ENCODE results near the gene FUT7.

FUT7 gene

DNA sequence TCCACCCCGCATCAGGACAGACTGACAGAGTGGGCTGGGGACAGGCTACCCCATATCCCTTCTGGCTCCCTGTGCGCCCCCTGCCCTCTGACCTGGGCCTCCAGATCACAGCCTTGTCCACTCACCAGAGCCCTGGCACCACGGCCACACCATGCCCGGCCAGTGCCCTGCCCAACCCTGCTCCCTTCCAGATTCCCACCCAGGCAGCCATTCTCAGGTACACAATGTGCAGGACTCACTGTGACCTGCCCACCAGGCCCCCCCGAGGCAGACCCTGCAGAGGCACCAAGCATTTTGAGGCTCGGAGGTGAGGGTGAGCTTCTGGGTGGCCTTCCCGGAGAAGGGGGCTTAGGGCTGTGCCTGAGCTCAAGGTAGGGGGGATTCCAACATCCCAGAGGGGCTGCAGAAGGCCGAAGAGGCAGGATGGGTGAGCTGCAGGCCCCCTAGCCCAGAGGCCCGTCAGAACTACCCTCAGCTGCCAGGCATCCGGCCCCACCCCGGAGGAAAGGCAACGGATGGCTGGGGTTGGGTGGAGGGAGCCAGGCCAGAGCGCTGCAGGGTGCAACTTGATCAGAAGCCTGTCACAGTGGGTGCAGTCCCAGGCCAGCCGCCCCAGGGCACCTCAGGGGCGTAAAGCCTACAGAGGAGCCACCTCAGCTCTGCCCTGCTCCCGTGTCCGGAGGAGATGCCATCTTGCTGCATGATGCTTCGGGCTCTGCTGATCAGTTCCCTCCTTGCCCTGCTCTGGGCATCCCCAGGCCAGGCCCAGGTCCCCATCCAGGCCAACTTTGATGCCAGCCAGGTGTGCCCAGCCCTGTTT lies 49.4 kb downstream of the FUT7 start, which contains the start of gene LCNL1:
LCNL1 (plus strand) TSS at position 762 of the 820 bp plus-strand sequence. CDS start 594 bp downstream, outside the sequence.
- no peak for DNase-seq

DNA sequence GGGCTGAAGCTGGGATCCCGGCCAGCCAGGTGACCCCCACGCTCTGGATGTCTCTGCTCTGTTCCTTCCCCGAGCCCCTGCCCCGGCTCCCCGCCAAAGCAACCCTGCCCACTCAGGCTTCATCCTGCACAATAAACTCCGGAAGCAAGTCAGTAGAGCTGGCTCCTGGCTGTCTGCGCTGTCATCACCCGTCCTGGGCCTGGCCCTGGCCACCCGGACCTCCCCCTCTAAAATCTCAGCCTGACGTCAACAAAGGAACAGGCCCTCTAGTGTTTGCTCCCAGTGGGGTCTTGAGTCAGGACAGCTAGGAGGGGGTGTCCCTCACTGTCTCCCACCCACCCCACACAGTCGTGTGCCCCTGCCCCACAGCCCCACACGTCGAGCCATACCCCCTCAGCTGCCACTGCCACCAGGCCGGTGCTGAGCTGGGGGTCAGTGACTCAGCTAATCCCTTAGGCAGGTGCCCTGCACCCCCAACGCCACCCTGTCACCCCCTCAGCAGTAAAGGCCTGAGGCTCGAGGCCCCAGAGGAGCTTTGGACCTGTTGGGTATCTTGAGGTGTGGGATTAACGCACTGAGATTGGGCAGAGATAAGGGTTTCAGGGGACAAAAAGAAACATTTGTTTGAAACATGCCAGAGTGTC lies 50.2 kb downstream of the FUT7 start:
- DNase-seq: no peak

DNA sequence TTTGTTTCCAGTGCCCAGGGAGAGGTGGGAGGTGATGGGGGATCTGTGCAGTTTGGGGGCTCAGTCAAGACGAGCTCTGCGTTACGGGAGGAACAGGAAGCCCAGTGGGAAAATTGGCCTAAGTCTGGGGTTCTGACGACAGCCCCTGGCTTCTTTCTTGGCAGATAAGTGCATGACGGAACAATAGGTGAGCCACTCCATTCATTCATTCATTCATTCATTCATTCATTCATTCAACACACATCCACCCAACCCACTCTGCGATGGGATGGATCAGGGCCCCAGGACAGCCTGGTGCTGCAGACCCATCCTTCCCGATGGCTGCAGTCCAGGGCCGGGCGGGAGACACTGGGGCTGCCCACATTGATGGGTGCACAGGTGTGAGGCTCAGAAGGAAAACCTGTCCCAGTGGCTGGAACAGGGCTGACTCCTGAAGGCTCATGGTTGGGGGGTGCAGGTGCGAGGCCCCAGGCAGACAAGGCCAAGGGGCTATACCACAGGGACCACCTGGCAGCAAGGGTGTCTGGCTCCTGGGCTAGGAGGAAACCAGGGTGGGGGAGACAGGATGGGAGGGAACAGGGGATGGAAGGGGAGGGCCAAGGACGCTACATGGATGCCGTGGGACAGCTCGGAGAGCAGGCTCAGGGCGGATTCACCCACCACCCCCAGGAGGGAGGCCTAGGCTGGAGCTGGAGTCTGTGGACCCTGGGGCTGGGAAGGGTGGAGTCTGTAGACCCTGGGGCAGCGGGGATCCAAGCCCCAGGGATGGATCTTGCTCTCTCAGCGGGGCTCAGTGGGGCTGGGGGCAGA lies 51.0 kb downstream of the FUT7 start:
- no peak for DNase-seq
